H9 (cell line): Measurements from ENCODE around the gene CA7. TPM values are rescaled to one million over a fixed set of nuclear protein-coding genes. Genes with fewer than 3 reads are reported as not detected.

Experiments used
- DNase-seq: peaks from one replicate; pipeline ENCODE4 v3.0.0-alpha.2; 2017
- H2AFZ ChIP-seq: one replicate; pipeline ENCODE4 v1.6.1; 2013; ENCODE audit warnings: mild to moderate bottlenecking, low read length, control low read depth, moderate library complexity
- H2AK5ac ChIP-seq: 2 replicates; pipeline ENCODE4 v1.6.1; 2013; ENCODE audit warnings: low read length, control low read depth, mixed read lengths; ENCODE audit not compliant: insufficient read length
- H2BK120ac ChIP-seq: one replicate; pipeline ENCODE4 v1.6.1; 2013; ENCODE audit warnings: low read depth, mild to moderate bottlenecking, low read length, control low read depth, inconsistent platforms; ENCODE audit not compliant: poor library complexity, severe bottlenecking
- H2BK12ac ChIP-seq: 2 replicates; pipeline ENCODE4 v1.6.1; 2013; ENCODE audit warnings: low read length, control low read depth, mixed read lengths, low read depth; ENCODE audit not compliant: insufficient read length
- H2BK15ac ChIP-seq: 2 replicates; pipeline ENCODE4 v1.6.1; 2013; ENCODE audit warnings: low read depth, low read length, control low read depth
- H2BK20ac ChIP-seq: one replicate; pipeline ENCODE4 v1.6.1; 2013; ENCODE audit warnings: low read depth, mild to moderate bottlenecking, low read length, control low read depth, inconsistent platforms; ENCODE audit not compliant: poor library complexity, severe bottlenecking
- H2BK5ac ChIP-seq: 2 replicates; pipeline ENCODE4 v1.6.1; 2013; ENCODE audit warnings: low read length, control low read depth, mixed read lengths; ENCODE audit not compliant: insufficient read length
- H3K14ac ChIP-seq: 2 replicates; pipeline ENCODE4 v1.6.1; 2013; ENCODE audit warnings: low read length, control low read depth; ENCODE audit not compliant: insufficient read depth
- H3K18ac ChIP-seq: 2 replicates; pipeline ENCODE4 v1.6.1; 2013; ENCODE audit warnings: low read depth, mild to moderate bottlenecking, mixed read lengths, low read length, control low read depth; ENCODE audit not compliant: insufficient read length
- H3K23ac ChIP-seq: 2 replicates; pipeline ENCODE4 v1.6.1; 2013; ENCODE audit warnings: low read length, control low read depth, mixed read lengths, low read depth; ENCODE audit not compliant: insufficient read length
- H3K23me2 ChIP-seq: 2 replicates; pipeline ENCODE4 v1.6.1; 2013; ENCODE audit warnings: low read depth, mild to moderate bottlenecking, mixed read lengths, low read length, control low read depth; ENCODE audit not compliant: insufficient read length, poor library complexity, severe bottlenecking
- H3K27ac ChIP-seq: 2 replicates; pipeline ENCODE4 v1.5.1; 2013; ENCODE audit warnings: low read length, control low read depth, mixed read lengths, low read depth; ENCODE audit not compliant: insufficient read length
- H3K27me3 ChIP-seq: 2 replicates; pipeline ENCODE4 v1.6.1; 2013; ENCODE audit warnings: low read length, control low read depth, inconsistent platforms; ENCODE audit not compliant: insufficient read depth
- H3K4ac ChIP-seq: 2 replicates; pipeline ENCODE4 v1.6.1; 2013; ENCODE audit warnings: low read depth, mild to moderate bottlenecking, control low read depth, inconsistent platforms, low read length, moderate library complexity
- H3K4me1 ChIP-seq: 2 replicates; pipeline ENCODE4 v1.6.1; 2013; ENCODE audit warnings: low read length, control low read depth, inconsistent platforms; ENCODE audit not compliant: insufficient read depth
- H3K4me2 ChIP-seq: 2 replicates; pipeline ENCODE4 v1.6.1; 2013; ENCODE audit warnings: low read length, control low read depth, mixed read lengths; ENCODE audit not compliant: insufficient read length, insufficient read depth
- H3K56ac ChIP-seq: 2 replicates; pipeline ENCODE4 v1.6.1; 2013; ENCODE audit warnings: low read depth, mild to moderate bottlenecking, mixed read lengths, low read length, control low read depth; ENCODE audit not compliant: insufficient read length
- H3K79me1 ChIP-seq: 2 replicates; pipeline ENCODE4 v1.6.1; 2013; ENCODE audit warnings: low read depth, mild to moderate bottlenecking, moderate library complexity, low read length, control low read depth, inconsistent platforms; ENCODE audit not compliant: insufficient read depth, poor library complexity, severe bottlenecking
- H3K79me2 ChIP-seq: 2 replicates; pipeline ENCODE4 v1.6.1; 2013; ENCODE audit warnings: low read length, control low read depth, inconsistent platforms; ENCODE audit not compliant: insufficient read depth
- H3K9ac ChIP-seq: 2 replicates; pipeline ENCODE4 v1.6.1; 2013; ENCODE audit warnings: low read length, control low read depth, mixed read lengths; ENCODE audit not compliant: insufficient read length; ENCODE audit errors: extremely low read depth
- H3K9me3 ChIP-seq: one replicate; pipeline ENCODE4 v1.6.1; 2013; ENCODE audit warnings: low read depth, low read length, inconsistent platforms; ENCODE audit not compliant: control insufficient read depth
- H3T11ph ChIP-seq: one replicate; pipeline ENCODE4 v1.6.1; 2013; ENCODE audit warnings: mild to moderate bottlenecking, low read length, control low read depth, inconsistent platforms
- H4K20me1 ChIP-seq: one replicate; pipeline ENCODE4 v1.6.1; 2013; ENCODE audit not compliant: control insufficient read depth, insufficient read length, insufficient read depth
- H4K5ac ChIP-seq: 2 replicates; pipeline ENCODE4 v1.6.1; 2013; ENCODE audit warnings: low read depth, mild to moderate bottlenecking, mixed read lengths, low read length, control low read depth; ENCODE audit not compliant: insufficient read length
- H4K8ac ChIP-seq: replicated peaks from 2 replicates; pipeline ENCODE4 v1.6.1; 2013; ENCODE audit warnings: low read length, control low read depth, mixed read lengths, low read depth; ENCODE audit not compliant: insufficient read length
- H4K91ac ChIP-seq: 2 replicates; pipeline ENCODE4 v1.6.1; 2013; ENCODE audit warnings: low read depth, mild to moderate bottlenecking, moderate library complexity, mixed read lengths, low read length, control low read depth; ENCODE audit not compliant: insufficient read length
- H3K27ac Mint-ChIP-seq, 3 experiments: 2 replicates in 2 of 3; 3 replicates in 1 of 3; pipeline ENCODE4 v1.8.0; 2020 to 2021; ENCODE audit warnings: mixed read lengths in 3 of 3, mild to moderate bottlenecking in 1 of 3, moderate library complexity in 1 of 3
- H3K27me3 Mint-ChIP-seq: 2 replicates; pipeline ENCODE4 v1.8.0; 2021; ENCODE audit warnings: low read depth, mild to moderate bottlenecking, moderate library complexity, mixed read lengths
- H3K36me3 Mint-ChIP-seq, 3 experiments: 2 replicates in 2 of 3; 3 replicates in 1 of 3; pipeline ENCODE4 v1.8.0; 2020 to 2021; ENCODE audit warnings: low read depth in 3 of 3, mixed read lengths in 3 of 3; ENCODE audit not compliant: insufficient read depth in 1 of 3
- H3K4me1 Mint-ChIP-seq, 2 experiments: 2 replicates each; pipeline ENCODE4 v1.8.0; 2020; ENCODE audit warnings: mixed read lengths in 2 of 2
- H3K4me3 Mint-ChIP-seq, 2 experiments: 2 replicates in 1 of 2; 3 replicates in 1 of 2; pipeline ENCODE4 v1.8.0; 2020 to 2021; ENCODE audit warnings: mild to moderate bottlenecking in 2 of 2, mixed read lengths in 2 of 2, moderate library complexity in 1 of 2
- H3K9me3 Mint-ChIP-seq, 2 experiments: 2 replicates in 1 of 2; 3 replicates in 1 of 2; pipeline ENCODE4 v1.8.0; 2020; ENCODE audit warnings: mild to moderate bottlenecking in 2 of 2, mixed read lengths in 2 of 2, moderate library complexity in 1 of 2
- CTCF ChIP-seq: fragments of 200-600 bp; sonication (generic); conservative IDR thresholded peaks from 3 replicates; pipeline ENCODE4 v1.8.0; 2021; ENCODE audit warnings: antibody characterized with exemption, mild to moderate bottlenecking
- WGBS: extraction: QIAGEN DNeasy Blood & Tissue Kit; methylation state at CpG from one replicate; pipeline ENCODE4 v1.1.7; 2013; ENCODE audit warnings: missing lambda C conversion rate, low lambda C conversion rate, mixed read lengths; ENCODE audit not compliant: insufficient read length; ENCODE audit errors: extremely low coverage; 5-methylcytosine and 5-hydroxymethylcytosine counted together
- total RNA-seq: library from RNA; stranded (reverse); gene quantifications from 2 replicates; pipeline ENCODE4 v1.2.1, GENCODE V29; 2021

CA7 gene
- total RNA-seq, 1 experiment from 2014 or later, result 0.81 TPM

- H3K4me1 Mint-ChIP-seq, result peaks cover 2 to 4% of the 10 kb centered on the region in 2 experiments; a peak in 2 of 4 replicates
- no peaks in the 10 kb centered on the region for H3K9me3 Mint-ChIP-seq
- no peaks in the 10 kb centered on the region for H3K23me2 ChIP-seq
- H3K27me3 ChIP-seq, result no peaks in the 10 kb centered on the region
- H3K9ac ChIP-seq, result no peak overlapping the region
- no peaks in the 10 kb centered on the region for H3K4me1 ChIP-seq
- H3K79me1 ChIP-seq, result no peaks in the 10 kb centered on the region
- H3K14ac ChIP-seq, result no peak overlapping the region
- H3K56ac ChIP-seq, result no peak overlapping the region
- no peak overlapping the region for H2BK20ac ChIP-seq
- no peak overlapping the region for H4K5ac ChIP-seq
- peaks cover 15 to 51% (median 38%) of the 10 kb centered on the region in 3 experiments; a peak in 6 of 7 replicates for H3K36me3 Mint-ChIP-seq
- no peak overlapping the region for H3T11ph ChIP-seq
- no peak overlapping the region for H3K23ac ChIP-seq
- H3K79me2 ChIP-seq, result 0 out of 2 replicates have a peak, but pooled peaks cover 2% of the 10 kb centered on the region
- no CpG with 5 or more reads among the region's 3 CpGs for WGBS
- no peak overlapping the region for H4K8ac ChIP-seq
- H3K27me3 Mint-ChIP-seq, result no peaks in the 10 kb centered on the region
- TF ChIP-seq CTCF, result no peak
- no peak overlapping the region for H2BK15ac ChIP-seq
- no peak overlapping the region for H3K4ac ChIP-seq
- no peak overlapping the region for H3K18ac ChIP-seq
- no peak overlapping the region for H4K91ac ChIP-seq
- no peak overlapping the region for H3K27ac ChIP-seq
- H3K9me3 ChIP-seq, result no peaks in the 10 kb centered on the region
- no peak overlapping the region for H3K4me3 Mint-ChIP-seq
- peak overlapping the region in 1 of 3 experiments; percentile 32; a peak in 1 of 7 replicates for H3K27ac Mint-ChIP-seq
- H3K4me2 ChIP-seq, result no peak overlapping the region
- H2AFZ ChIP-seq, result no peak overlapping the region
- H2BK5ac ChIP-seq, result no peak overlapping the region
- no peak overlapping the region for H2AK5ac ChIP-seq
- H2BK12ac ChIP-seq, result no peak overlapping the region
- no peak for DNase-seq
- H4K20me1 ChIP-seq, result no peaks in the 10 kb centered on the region
- H2BK120ac ChIP-seq, result no peak overlapping the region
Measured at GRCh38 chr16:66886914-66887313, 42.7 kb downstream of the CA7 start.
